Activated T-helper 2 cell treated with anti-CD3 and anti-CD28 coated beads, Interferon-gamma antibody, Interleukin-2, Interleukin-4, amounts not matched to agents 10 μg/mL and 5 μg/mL and 100 μg/mL, durations not matched to agents 14 hours and 24 hours and 36 hours (primary cell): ENCODE measurements around the gene OGA. TPM values are rescaled to one million over a fixed set of nuclear protein-coding genes. Genes with fewer than 3 reads are reported as not detected.

Experiments
- DNase-seq: peaks from one replicate; pipeline ENCODE4 v3.0.0; 2021; ENCODE audit warnings: low spot score
- H3K27ac Mint-ChIP-seq: one replicate; pipeline ENCODE4 v1.8.0; 2021; ENCODE audit warnings: mixed read lengths
- H3K27me3 Mint-ChIP-seq: one replicate; pipeline ENCODE4 v1.8.0; 2021; ENCODE audit warnings: low read depth, mixed read lengths
- H3K36me3 Mint-ChIP-seq: one replicate; pipeline ENCODE4 v1.8.0; 2021; ENCODE audit warnings: low read depth, mixed read lengths
- H3K4me1 Mint-ChIP-seq: one replicate; pipeline ENCODE4 v1.8.0; 2021; ENCODE audit warnings: low read depth, mixed read lengths
- H3K4me3 Mint-ChIP-seq: one replicate; pipeline ENCODE4 v1.8.0; 2021; ENCODE audit warnings: low read depth, mild to moderate bottlenecking, moderate library complexity, mixed read lengths
- H3K9me3 Mint-ChIP-seq: one replicate; pipeline ENCODE4 v1.8.0; 2021; ENCODE audit warnings: mixed read lengths
- intact Hi-C: fragments of 100-400 bp; cut with micrococcal nuclease; formaldehyde crosslinking; loops from one replicate; pipeline ENCODE4 v1.15.1; 2023
- total RNA-seq: library from RNA; stranded (reverse); gene quantifications from 2 replicates; pipeline ENCODE4 v1.2.3, GENCODE V29; 2022

OGA gene
- total RNA-seq, 1 donor from 2014 or later, result 122 TPM

DNA sequence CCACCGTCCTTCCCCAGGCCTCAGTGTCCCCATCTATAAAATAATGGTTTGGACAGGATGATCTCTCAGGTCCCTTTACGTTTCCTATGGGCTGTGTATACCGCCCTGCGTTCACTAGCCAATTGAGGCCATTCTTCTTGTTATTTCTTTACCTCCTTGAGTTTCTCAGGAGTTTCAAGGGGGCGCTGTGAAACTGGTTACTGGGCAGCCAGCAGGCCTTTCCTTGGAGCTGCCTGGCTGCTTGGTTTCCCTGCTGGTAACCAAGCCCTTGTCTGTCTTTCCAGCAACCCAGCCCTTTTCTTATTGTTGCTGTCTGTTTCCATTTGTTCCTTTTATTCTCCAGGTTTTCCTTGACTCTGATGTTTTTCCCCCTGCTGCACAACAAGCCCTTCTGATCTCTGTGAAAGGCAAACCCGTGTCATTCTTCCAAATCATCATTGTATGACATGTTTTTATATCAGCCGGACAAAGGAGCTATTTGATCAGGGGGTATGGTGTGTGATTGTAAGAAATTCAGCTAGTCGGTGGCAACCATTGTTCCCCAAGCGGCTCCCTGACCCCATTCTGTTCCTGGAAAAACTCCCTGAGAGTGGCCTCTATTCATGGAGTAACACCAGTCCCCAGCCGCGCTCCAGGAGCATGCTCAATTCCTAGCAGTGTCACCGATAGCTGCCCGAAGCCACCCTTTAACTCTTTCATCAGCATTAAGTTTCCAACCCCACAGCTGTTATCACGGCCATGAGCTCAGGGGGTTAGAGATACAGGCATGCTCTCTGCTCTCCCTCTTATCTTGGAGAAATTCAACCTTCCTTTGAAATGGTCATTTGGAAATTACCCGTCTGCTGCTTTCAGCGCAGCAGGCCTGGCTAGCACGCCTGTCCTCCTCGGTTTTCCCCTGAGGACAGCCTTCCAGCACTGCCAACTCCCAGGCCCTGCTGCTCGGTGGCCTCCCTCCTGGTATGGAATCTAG lies 68.9 kb downstream of the OGA start:
- intact Hi-C loops, result no loop called here
- H3K9me3 Mint-ChIP-seq, result no peaks in the 10 kb centered on the region
- no peak overlapping the region for H3K27ac Mint-ChIP-seq
- no peak for DNase-seq
- H3K4me3 Mint-ChIP-seq, result no peak overlapping the region
- peaks cover 27% of the 10 kb centered on the region for H3K27me3 Mint-ChIP-seq
- H3K36me3 Mint-ChIP-seq, result no peaks in the 10 kb centered on the region
- no peaks in the 10 kb centered on the region for H3K4me1 Mint-ChIP-seq

DNA sequence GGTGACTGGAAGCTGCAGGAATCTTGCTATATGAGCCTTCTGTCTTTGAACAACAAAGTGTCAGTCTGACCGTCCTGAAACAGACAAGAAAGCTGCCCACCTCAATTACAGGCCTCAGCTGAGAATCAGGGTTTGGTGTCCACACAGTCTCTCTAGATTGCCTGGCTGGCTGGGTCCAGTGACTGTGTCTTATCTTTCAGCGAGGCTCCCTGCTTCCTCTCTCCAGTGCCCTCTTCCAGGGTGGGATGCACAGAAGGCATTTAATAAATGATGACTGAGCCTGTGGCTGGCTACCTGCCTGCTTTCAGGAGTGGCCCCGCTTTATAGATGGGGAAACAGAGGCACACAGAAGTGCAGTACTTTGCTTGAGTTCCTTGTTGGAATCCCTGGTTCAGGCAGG lies 69.7 kb downstream of the OGA start:
- no peaks in the 10 kb centered on the region for H3K4me1 Mint-ChIP-seq

DNA sequence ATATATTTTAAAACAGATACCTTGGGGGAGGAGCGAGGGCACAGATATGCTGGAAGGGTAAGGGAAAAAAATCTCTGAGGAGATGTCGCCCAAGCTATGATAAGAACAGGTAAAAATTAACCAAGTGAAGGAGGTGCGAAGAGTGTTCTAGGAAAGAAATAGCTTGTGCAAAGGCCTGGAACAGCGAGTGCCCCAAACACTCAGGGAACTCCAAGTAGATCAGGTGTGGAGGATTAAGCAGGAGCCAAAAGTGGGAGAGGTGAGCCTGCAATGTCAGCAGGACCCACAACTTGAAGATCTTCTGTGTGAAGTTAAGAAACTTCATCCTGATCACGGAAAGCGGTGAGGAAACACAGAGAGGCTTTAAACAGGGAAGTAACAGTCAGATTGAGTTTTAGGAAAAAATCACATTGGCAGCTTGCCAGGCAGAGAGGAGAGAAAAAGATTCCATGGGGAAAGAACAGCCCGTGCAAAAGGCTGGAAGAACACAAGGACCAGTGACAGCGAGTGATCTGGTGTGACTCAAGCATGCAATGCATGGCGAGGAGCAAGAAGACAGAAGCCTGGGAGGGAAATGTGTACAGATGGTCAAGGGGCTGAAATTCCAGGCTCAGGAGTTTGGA lies 73.1 kb downstream of the OGA start:
- H3K4me1 Mint-ChIP-seq, result no peaks in the 10 kb centered on the region
- no peak overlapping the region for H3K27ac Mint-ChIP-seq
- no peak overlapping the region for H3K4me3 Mint-ChIP-seq
- no peaks in the 10 kb centered on the region for H3K9me3 Mint-ChIP-seq
- intact Hi-C loops, result no loop called here
- H3K27me3 Mint-ChIP-seq, result peaks cover 25% of the 10 kb centered on the region
- no peaks in the 10 kb centered on the region for H3K36me3 Mint-ChIP-seq
- DNase-seq, result no peak

More for the DNA sequence above, 69.7 kb downstream of the OGA start:
- no peak for DNase-seq
- Mint-ChIP-seq H3K9me3 (no peaks in the 10 kb centered on the region), H3K4me3 (no peak overlapping the region), H3K36me3 (no peaks in the 10 kb centered on the region), H3K27ac (no peak overlapping the region), H3K27me3 (peaks cover 24% of the 10 kb centered on the region)
- intact Hi-C loops, result no loop called here

DNA sequence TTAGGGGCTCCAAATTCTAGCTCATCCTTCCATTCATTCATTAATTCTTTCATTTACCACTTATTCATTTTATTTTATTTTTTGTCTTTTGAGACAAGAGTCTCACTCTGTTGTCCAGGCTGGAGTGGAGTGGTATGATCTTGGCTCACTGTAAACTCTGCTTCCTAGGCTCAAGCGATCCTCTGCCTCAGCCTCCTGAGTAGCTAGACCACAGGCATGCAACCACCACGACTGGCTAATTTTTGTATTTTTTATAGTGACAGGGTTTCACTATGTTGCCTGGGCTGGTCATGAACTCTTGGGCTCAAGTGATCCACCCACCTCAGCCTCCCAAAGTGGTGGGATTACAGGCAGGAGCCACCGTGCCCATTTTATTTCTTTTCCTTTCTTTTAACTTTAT lies 74.0 kb downstream of the OGA start:
- H3K27ac Mint-ChIP-seq, result no peak overlapping the region
- H3K27me3 Mint-ChIP-seq, result peaks cover 25% of the 10 kb centered on the region

DNA sequence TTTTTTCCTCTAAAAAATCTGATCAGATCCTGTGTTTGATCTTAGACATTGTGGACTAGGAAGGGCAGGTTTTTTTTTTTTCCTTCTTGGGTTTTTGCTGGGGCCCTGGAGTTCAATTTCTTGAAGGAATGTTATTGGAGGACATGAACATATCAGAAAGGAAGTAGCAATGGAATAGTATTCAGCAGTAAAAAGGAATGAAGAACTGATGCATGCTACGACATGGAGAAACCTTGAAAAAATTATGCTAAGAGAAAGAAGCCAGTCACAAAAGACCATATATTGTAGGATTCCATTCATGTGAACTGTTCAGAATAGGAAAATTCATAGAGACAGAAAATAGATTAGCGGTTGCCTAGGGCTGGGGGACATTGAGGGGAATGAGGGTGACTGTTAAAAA lies 76.3 kb downstream of the OGA start:
- no peak for DNase-seq
- Mint-ChIP-seq H3K4me3 (no peak overlapping the region), H3K4me1 (no peaks in the 10 kb centered on the region), H3K36me3 (no peaks in the 10 kb centered on the region), H3K27ac (no peak overlapping the region), H3K9me3 (no peaks in the 10 kb centered on the region), H3K27me3 (peaks cover 24% of the 10 kb centered on the region)
- intact Hi-C loops, result no loop called here

More for the DNA sequence above, 74.0 kb downstream of the OGA start:
- DNase-seq, result no peak
- Mint-ChIP-seq H3K36me3 (no peaks in the 10 kb centered on the region), H3K4me3 (no peak overlapping the region), H3K4me1 (no peaks in the 10 kb centered on the region), H3K9me3 (no peaks in the 10 kb centered on the region)
- intact Hi-C loops, result no loop called here

DNA sequence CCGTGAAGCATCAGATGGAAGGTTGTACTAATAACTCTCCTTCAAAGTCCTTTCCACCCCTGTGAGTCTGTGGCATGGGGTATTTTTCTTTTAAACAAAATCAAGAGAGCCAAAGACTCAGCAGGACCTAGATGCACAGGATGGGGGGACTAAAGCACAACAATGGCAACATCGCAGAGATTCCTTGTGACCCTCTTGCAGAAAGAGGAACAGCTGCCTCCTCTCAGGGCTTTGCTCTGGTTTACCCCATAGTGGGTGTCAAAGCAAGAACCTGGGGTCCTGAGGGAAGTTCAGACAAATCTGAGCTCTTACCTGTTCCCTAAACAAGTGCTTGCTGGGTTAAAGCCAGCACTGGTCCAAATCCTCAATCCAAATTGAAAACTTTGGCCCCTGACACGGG lies 81.6 kb downstream of the OGA start:
- DNase-seq, result no peak
- Mint-ChIP-seq H3K27ac (no peak overlapping the region), H3K36me3 (no peaks in the 10 kb centered on the region), H3K27me3 (peaks cover 32% of the 10 kb centered on the region), H3K9me3 (no peaks in the 10 kb centered on the region), H3K4me3 (no peak overlapping the region), H3K4me1 (no peaks in the 10 kb centered on the region)
- intact Hi-C loops, result no loop called here

Other genes with a start within 250 kb of the OGA start
- gene POLL, start 230.2 kb downstream of the OGA start, total RNA-seq, result 32.4 and 33.4 TPM in 2 replicates
- gene DPCD, start 230.1 kb downstream of the OGA start, total RNA-seq, result 7.2 and 7.8 TPM in 2 replicates
- 35.8 and 37.7 TPM in 2 replicates for gene FBXW4, start 123.3 kb downstream of the OGA start, total RNA-seq
- not detected in 2 replicates for gene FGF8, start 42.3 kb downstream of the OGA start, total RNA-seq
- 139 and 140 TPM in 2 replicates for gene NPM3, start 35.0 kb downstream of the OGA start, total RNA-seq
- gene KCNIP2, start 25.4 kb upstream of the OGA start, total RNA-seq, result 3.2 TPM in 2 replicates
- 19.1 and 25.5 TPM in 2 replicates for gene ARMH3, start 237.7 kb upstream of the OGA start, total RNA-seq
- 25.4 and 25.5 TPM in 2 replicates for gene HPS6, start 246.9 kb upstream of the OGA start, total RNA-seq